Lower lobe of right lung (tissue), 2 donors: Measurements from ENCODE around the gene TMEM61. TPM values are rescaled to one million over a fixed set of nuclear protein-coding genes. Genes with fewer than 3 reads are reported as not detected.
"Not testable (repeated sequence)": the region's sequence is repeated elsewhere in the genome, so short reads cannot be mapped to it uniquely, and the experiment has no call there.

Source experiments
- ATAC-seq, 2 donors: fragments of 200-7000 bp; cut with Tn5 transposase; one replicate each; pipeline ENCODE4 v1.9.1; 2020 to 2022; ENCODE audit warnings: mild to moderate bottlenecking in 2 of 2, moderate library complexity in 2 of 2
- DNase-seq: peaks from one replicate; pipeline ENCODE4 v3.0.0-alpha.2; 2020
- H3K27ac ChIP-seq: fragments of 200-600 bp; one replicate; pipeline ENCODE4 v1.8.0; 2022
- H3K27me3 ChIP-seq: fragments of 200-600 bp; one replicate; pipeline ENCODE4 v1.8.0; 2022; ENCODE audit warnings: low read depth
- H3K36me3 ChIP-seq: fragments of 200-600 bp; one replicate; pipeline ENCODE4 v1.8.0; 2022; ENCODE audit warnings: mild to moderate bottlenecking
- H3K4me1 ChIP-seq: fragments of 200-600 bp; one replicate; pipeline ENCODE4 v1.8.0; 2022
- H3K4me3 ChIP-seq: fragments of 200-600 bp; one replicate; pipeline ENCODE4 v1.8.0; 2022; ENCODE audit warnings: mild to moderate bottlenecking
- H3K9me3 ChIP-seq: fragments of 200-600 bp; one replicate; pipeline ENCODE4 v1.8.0; 2022
- intact Hi-C: fragments of 100-400 bp; cut with DNase I; formaldehyde crosslinking; loops from one replicate; pipeline ENCODE4 v1.11.0; 2022
- total RNA-seq: library from RNA; stranded (reverse); fragmentation: NEBNext Ultra II Directional; extraction: Animal tissue kit (Norgen Biotek cat#: 25700); gene quantifications from one replicate; pipeline ENCODE4 v1.2.1, GENCODE V29; 2021
- TF ChIP-seq, protein P1 (sequence below): fragments of 200-600 bp; IDR thresholded peaks from one replicate; pipeline ENCODE4 v1.8.0; 2022; ENCODE audit warnings: antibody characterized with exemption, mild to moderate bottlenecking
- donor health status: DM: no; HTN: yes; CAD: no; lungs with severe emphysema.

TMEM61 gene
- total RNA-seq, 1 donor from 2014 or later = 2.7 TPM

DNA sequence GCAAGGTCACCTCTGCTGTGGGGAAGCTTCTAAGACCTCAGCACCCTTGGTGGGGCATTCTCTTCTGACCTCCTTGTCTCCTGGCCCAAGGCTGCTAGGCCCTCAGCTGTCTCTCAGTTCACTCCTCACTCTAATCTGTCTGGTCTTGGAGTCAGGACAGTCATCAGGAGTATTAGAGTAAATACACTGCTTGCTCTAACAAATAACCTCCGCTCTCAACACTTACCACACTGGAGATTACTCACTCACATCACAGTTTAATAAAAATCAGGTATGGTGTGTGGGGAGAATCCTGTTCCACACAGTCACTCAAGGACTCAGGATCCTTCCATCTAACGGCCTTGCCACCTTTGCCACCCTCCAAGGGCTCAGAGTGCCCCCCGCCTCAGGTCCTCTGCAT lies 26.6 kb upstream of the TMEM61 start:
- ATAC-seq = no peak
- intact Hi-C loops = no loop called here

DNA sequence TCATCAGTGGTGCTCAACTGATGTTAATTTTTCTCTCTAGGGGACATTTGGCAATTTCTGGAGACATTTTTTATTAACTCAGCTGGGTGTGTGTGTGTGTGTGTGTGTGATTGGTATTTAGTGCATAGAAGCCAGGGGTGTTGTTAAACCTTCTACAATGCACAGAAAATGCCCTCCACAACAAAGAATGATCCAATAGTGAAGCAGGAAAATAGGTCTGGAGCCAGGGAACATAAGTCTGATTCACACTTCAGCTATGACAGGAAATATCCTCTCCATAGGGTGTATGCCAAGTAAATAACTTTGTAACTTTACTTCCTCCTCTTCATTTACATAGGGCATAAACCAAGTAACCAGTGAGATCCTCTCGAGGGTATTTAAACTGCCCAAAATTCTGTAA lies 25.1 kb upstream of the TMEM61 start:
- intact Hi-C loops = no loop called here
- DNase-seq = no peak
- H3K9me3 ChIP-seq = peaks cover 9% of the 10 kb centered on the region

More for the DNA sequence above, 26.6 kb upstream of the TMEM61 start:
- Histone ChIP-seq H3K27ac (no peak overlapping the region), H3K4me1 (peaks cover 10% of the 10 kb centered on the region), H3K9me3 (peaks cover 5% of the 10 kb centered on the region), H3K27me3 (no peaks in the 10 kb centered on the region), H3K36me3 (no peaks in the 10 kb centered on the region), H3K4me3 (no peak overlapping the region)
- TF ChIP-seq, protein P1, sequence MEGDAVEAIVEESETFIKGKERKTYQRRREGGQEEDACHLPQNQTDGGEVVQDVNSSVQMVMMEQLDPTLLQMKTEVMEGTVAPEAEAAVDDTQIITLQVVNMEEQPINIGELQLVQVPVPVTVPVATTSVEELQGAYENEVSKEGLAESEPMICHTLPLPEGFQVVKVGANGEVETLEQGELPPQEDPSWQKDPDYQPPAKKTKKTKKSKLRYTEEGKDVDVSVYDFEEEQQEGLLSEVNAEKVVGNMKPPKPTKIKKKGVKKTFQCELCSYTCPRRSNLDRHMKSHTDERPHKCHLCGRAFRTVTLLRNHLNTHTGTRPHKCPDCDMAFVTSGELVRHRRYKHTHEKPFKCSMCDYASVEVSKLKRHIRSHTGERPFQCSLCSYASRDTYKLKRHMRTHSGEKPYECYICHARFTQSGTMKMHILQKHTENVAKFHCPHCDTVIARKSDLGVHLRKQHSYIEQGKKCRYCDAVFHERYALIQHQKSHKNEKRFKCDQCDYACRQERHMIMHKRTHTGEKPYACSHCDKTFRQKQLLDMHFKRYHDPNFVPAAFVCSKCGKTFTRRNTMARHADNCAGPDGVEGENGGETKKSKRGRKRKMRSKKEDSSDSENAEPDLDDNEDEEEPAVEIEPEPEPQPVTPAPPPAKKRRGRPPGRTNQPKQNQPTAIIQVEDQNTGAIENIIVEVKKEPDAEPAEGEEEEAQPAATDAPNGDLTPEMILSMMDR = no peak
- DNase-seq = no peak

DNA sequence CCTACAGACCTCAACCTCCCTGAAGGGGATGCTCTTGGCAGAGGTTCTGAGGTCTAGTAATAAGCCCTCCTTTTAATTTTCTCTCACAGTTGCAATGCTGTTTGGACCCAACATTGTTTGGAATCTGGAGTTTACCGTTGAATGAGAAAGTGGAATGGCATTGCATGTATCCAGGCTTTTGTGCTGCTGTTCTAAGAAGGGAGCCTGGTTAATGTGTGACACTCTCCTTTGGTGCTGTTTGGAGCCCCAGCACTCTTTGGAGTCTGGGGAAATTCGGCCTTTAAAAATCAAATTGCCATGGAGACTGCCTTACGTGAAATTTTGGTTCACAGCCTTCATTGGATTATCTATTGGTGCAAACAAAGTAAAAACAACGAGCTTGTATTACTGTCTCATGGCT lies 23.7 kb upstream of the TMEM61 start:
- Histone ChIP-seq H3K27me3 (no peaks in the 10 kb centered on the region), H3K36me3 (no peaks in the 10 kb centered on the region), H3K9me3 (peaks cover 9% of the 10 kb centered on the region), H3K27ac (no peak overlapping the region), H3K4me1 (no peaks in the 10 kb centered on the region), H3K4me3 (no peak overlapping the region)
- no peak for DNase-seq
- TF ChIP-seq, protein P1 = no peak
- ATAC-seq = no peak
- intact Hi-C loops = no loop called here

More for the DNA sequence above, 25.1 kb upstream of the TMEM61 start:
- ATAC-seq = no peak
- no peaks in the 10 kb centered on the region for H3K36me3 ChIP-seq
- TF ChIP-seq, protein P1 = no peak
- no peak overlapping the region for H3K27ac ChIP-seq
- H3K4me3 ChIP-seq = no peak overlapping the region
- H3K27me3 ChIP-seq = no peaks in the 10 kb centered on the region
- H3K4me1 ChIP-seq = peaks cover 7% of the 10 kb centered on the region

DNA sequence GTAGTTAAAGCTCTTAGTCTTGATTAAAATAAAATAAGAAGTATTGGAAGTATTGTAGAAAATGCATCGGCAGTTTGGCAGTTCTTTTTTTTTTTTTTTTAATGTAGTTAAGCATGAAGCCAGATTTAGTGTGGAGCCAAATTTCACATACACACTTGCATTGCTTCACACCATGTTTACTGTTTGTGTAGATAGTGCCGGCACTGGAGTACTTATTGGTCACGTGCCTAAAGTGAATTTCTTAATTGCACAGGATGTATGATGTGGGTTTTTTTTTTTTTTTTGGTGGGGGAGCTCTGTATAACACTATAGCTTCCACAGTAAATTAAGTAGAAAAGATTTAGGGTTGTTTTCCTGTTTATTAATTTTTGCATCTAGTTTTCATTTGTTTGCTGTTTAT lies 21.2 kb upstream of the TMEM61 start:
- DNase-seq = no peak
- intact Hi-C loops = no loop called here
- ATAC-seq = no peak
- H3K36me3 ChIP-seq = no peaks in the 10 kb centered on the region
- no peak overlapping the region for H3K27ac ChIP-seq
- no peaks in the 10 kb centered on the region for H3K27me3 ChIP-seq
- peaks cover 9% of the 10 kb centered on the region for H3K9me3 ChIP-seq
- TF ChIP-seq, protein P1 = no peak
- no peak overlapping the region for H3K4me3 ChIP-seq
- H3K4me1 ChIP-seq = no peaks in the 10 kb centered on the region

DNA sequence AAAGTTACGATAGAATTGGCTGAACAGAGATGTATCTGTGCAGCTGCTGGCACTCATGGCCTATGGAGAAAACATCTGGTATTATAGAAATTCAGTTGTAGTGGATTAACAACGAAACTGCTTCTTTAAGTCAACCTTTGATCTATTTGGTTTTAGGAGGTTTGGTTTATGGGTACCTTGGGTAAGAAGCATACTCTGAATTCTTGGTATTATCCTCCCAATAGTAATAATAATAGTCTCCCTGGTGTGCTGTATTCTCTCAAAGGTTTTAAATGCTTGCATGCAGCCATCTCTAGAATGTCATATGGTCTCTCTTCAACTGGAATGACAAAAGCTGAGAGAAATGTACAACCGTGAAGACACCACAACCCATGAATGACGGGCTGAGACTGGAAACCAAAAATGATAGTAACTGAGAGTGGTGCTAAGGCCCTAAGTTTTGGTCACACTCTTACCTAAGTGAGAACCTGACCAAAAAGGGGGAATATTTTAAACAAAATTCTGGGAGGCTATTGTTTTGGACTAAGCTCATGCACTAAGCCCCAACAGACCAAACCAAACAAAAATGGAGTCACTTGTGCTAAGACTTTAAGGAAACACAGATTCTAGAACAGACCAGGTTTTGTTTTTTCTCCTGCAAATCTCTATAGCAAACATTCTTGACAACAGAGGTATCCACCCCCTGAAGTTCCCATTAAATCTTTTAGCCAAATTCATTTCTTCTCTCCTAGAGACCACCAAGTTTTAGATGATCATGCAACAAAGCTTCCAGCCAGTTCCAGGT lies 17.6 kb upstream of the TMEM61 start:
- Histone ChIP-seq H3K36me3 (no peaks in the 10 kb centered on the region), H3K27ac (no peak overlapping the region), H3K4me3 (no peak overlapping the region), H3K9me3 (peaks cover 4% of the 10 kb centered on the region), H3K4me1 (no peaks in the 10 kb centered on the region), H3K27me3 (peaks cover 3% of the 10 kb centered on the region)
- TF ChIP-seq, protein P1 = no peak
- intact Hi-C loops = no loop called here
- ATAC-seq (no peak), DNase-seq (no peak)

DNA sequence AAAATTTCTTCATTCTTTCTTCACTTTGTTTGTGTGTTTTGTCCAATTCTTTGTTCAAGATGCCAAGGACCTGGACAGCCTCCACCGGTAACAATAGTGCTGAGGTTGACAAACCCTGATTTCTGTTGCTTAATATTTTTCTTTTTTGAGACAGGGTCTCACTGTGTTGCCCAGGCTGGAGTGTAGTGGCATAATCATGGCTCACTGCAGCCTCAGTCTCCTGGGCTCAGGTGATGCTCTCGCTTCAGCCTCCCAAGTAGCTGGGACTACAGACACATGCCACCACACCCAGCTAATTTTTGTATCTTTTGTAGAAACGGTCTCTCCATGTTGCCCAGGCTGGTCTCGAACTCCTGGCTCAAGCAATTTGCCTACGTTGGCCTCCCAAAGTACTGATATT lies 16.6 kb upstream of the TMEM61 start:
- ATAC-seq, H3K4me3 ChIP-seq, H3K9me3 ChIP-seq, H3K4me1 ChIP-seq, H3K27me3 ChIP-seq, H3K36me3 ChIP-seq, DNase-seq, H3K27ac ChIP-seq, intact Hi-C loops: not testable (repeated sequence)
